Cardiac septum (tissue), 1 donor: ENCODE results near the gene KCNMB4. TPM values are rescaled to one million over a fixed set of nuclear protein-coding genes. Genes with fewer than 3 reads are reported as not detected.
"Not testable (repeated sequence)": the region's sequence is repeated elsewhere in the genome, so short reads cannot be mapped to it uniquely, and the experiment has no call there.

Source experiments
- DNase-seq: peaks from one replicate; pipeline ENCODE4 v3.0.0-alpha.2; 2020; ENCODE audit warnings: low spot score
- intact Hi-C: fragments of 100-400 bp; cut with DNase I; formaldehyde crosslinking; loops from one replicate; pipeline ENCODE4 v1.14.0; 2022
- total RNA-seq: library from RNA; stranded (reverse); fragmentation: NEBNext Ultra II Directional; extraction: Animal tissue kit (Norgen Biotek cat#: 25700); gene quantifications from one replicate; pipeline ENCODE4 v1.2.1, GENCODE V29; 2021
- donor health status: DM: no; HTN: no; CAD: no.

Gene KCNMB4
- total RNA-seq, 1 donor from 2014 or later, result 1.6 TPM

- DNase-seq, result no peak
- intact Hi-C loops, result loop anchor here (5.0 to 10.0 kb wide), 3 partner anchors 124 to 459 kb away; partner anchors contain the start of gene CNOT2
Measured at GRCh38 chr12:70366581-70367257, 629 bp downstream of the KCNMB4 start.

- intact Hi-C loops, result loop anchor here (5.0 to 10.0 kb wide), 3 partner anchors 125 to 460 kb away; partner anchors contain the start of gene CNOT2
- DNase-seq, result no peak
Measured at GRCh38 chr12:70367258-70368141, 1.4 kb downstream of the KCNMB4 start.

- intact Hi-C loops, result no loop called here
- no peak for DNase-seq
Measured at GRCh38 chr12:70372881-70373280, 6.8 kb downstream of the KCNMB4 start.

- DNase-seq, result no peak
- intact Hi-C loops, result no loop called here
Measured at GRCh38 chr12:70379846-70380245, 13.8 kb downstream of the KCNMB4 start.

GRCh38 chr12:70383484-70383883 is 17.4 kb downstream of the KCNMB4 start:
- intact Hi-C loops, result no loop called here

GRCh38 chr12:70383886-70384285 is 17.8 kb downstream of the KCNMB4 start:
- DNase-seq, result no peak
- intact Hi-C loops, result no loop called here

More at GRCh38 chr12:70383484-70383883, 17.4 kb downstream of the KCNMB4 start:
- DNase-seq, result no peak

GRCh38 chr12:70386771-70387170 is 20.7 kb downstream of the KCNMB4 start:
- no peak for DNase-seq
- intact Hi-C loops, result no loop called here

- DNase-seq, result no peak
- intact Hi-C loops, result no loop called here
Measured at GRCh38 chr12:70389678-70390077, 23.6 kb downstream of the KCNMB4 start.

GRCh38 chr12:70392631-70393030 is 26.5 kb downstream of the KCNMB4 start:
- intact Hi-C loops, DNase-seq: not testable (repeated sequence)

GRCh38 chr12:70393787-70394499 is 27.9 kb downstream of the KCNMB4 start:
- intact Hi-C loops, result no loop called here
- DNase-seq, result no peak

GRCh38 chr12:70398002-70398401 is 31.9 kb downstream of the KCNMB4 start:
- intact Hi-C loops, result no loop called here
- DNase-seq, result no peak

- DNase-seq, result no peak
- intact Hi-C loops, result no loop called here
Measured at GRCh38 chr12:70398862-70399261, 32.8 kb downstream of the KCNMB4 start.

- intact Hi-C loops, result no loop called here
- DNase-seq, result no peak
Measured at GRCh38 chr12:70399311-70399710, 33.2 kb downstream of the KCNMB4 start.

GRCh38 chr12:70400124-70400523 is 34.0 kb downstream of the KCNMB4 start:
- intact Hi-C loops, result no loop called here

GRCh38 chr12:70402597-70402996 is 36.5 kb downstream of the KCNMB4 start:
- DNase-seq, result no peak
- intact Hi-C loops, result no loop called here

More at GRCh38 chr12:70400124-70400523, 34.0 kb downstream of the KCNMB4 start:
- no peak for DNase-seq

GRCh38 chr12:70403826-70404225 is 37.7 kb downstream of the KCNMB4 start:
- DNase-seq, result no peak
- intact Hi-C loops, result no loop called here

GRCh38 chr12:70408004-70408790 is 42.1 kb downstream of the KCNMB4 start:
- intact Hi-C loops, result no loop called here
- DNase-seq, result no peak

GRCh38 chr12:70415987-70416386 is 49.9 kb downstream of the KCNMB4 start:
- no peak for DNase-seq
- intact Hi-C loops, result no loop called here

GRCh38 chr12:70417121-70417520 is 51.0 kb downstream of the KCNMB4 start:
- DNase-seq, result no peak
- intact Hi-C loops, result no loop called here
